DOHH2 (cell line): ENCODE results near the gene BCOR.

Experiments
- H3F3A ChIP-seq: fragments of 200-600 bp; sonication (generic), shearing (Covaris generic); 2 replicates; pipeline ENCODE4 v1.6.0; 2016; ENCODE audit warnings: antibody characterized with exemption, mild to moderate bottlenecking; ENCODE audit not compliant: control insufficient read depth, insufficient read depth
- H3K27ac ChIP-seq: fragments of 200-600 bp; sonication (generic); 2 replicates; pipeline ENCODE4 v1.5.1; 2014; ENCODE audit warnings: low read depth, mild to moderate bottlenecking, low read length, moderate library complexity
- H3K27me3 ChIP-seq: fragments of 200-600 bp; sonication (generic); 2 replicates; pipeline ENCODE4 v1.6.1; 2014; ENCODE audit warnings: mild to moderate bottlenecking, low read length, mixed read lengths; ENCODE audit not compliant: control insufficient read depth
- H3K36me3 ChIP-seq: fragments of 200-600 bp; sonication (generic); 2 replicates; pipeline ENCODE4 v1.6.1; 2014; ENCODE audit warnings: mild to moderate bottlenecking, low read length, moderate library complexity, mixed read lengths; ENCODE audit not compliant: control insufficient read depth
- H3K4me1 ChIP-seq: fragments of 200-600 bp; sonication (generic); 2 replicates; pipeline ENCODE4 v1.6.1; 2014; ENCODE audit warnings: mild to moderate bottlenecking, low read length, mixed read lengths; ENCODE audit not compliant: control insufficient read depth
- H3K4me2 ChIP-seq: fragments of 200-600 bp; sonication (generic); 2 replicates; pipeline ENCODE4 v1.6.0; 2014; ENCODE audit warnings: mild to moderate bottlenecking, low read length, moderate library complexity
- H3K4me3 ChIP-seq: fragments of 200-600 bp; sonication (generic); 2 replicates; pipeline ENCODE4 v1.5.1; 2014; ENCODE audit warnings: mild to moderate bottlenecking, low read length, mixed read lengths
- H3K79me2 ChIP-seq: fragments of 200-600 bp; sonication (generic); 2 replicates; pipeline ENCODE4 v1.6.1; 2014; ENCODE audit warnings: mild to moderate bottlenecking, low read length, mixed read lengths; ENCODE audit not compliant: control insufficient read depth
- H3K9me2 ChIP-seq: fragments of 200-600 bp; sonication (generic); replicated peaks from 2 replicates; pipeline ENCODE4 v1.6.1; 2014; ENCODE audit warnings: mild to moderate bottlenecking, low read length, mixed read lengths; ENCODE audit not compliant: control insufficient read depth
- H3K9me3 ChIP-seq: fragments of 200-600 bp; sonication (generic); 2 replicates; pipeline ENCODE4 v1.6.1; 2014; ENCODE audit warnings: antibody characterized with exemption, low read length, mixed read lengths; ENCODE audit not compliant: control insufficient read depth, insufficient read depth
- H4K20me1 ChIP-seq: fragments of 200-600 bp; sonication (generic); 2 replicates; pipeline ENCODE4 v1.6.0; 2014; ENCODE audit warnings: low read depth, mild to moderate bottlenecking, antibody characterized with exemption, low read length, moderate library complexity; ENCODE audit not compliant: control insufficient read depth, insufficient read depth
- EZH2phosphoT487 ChIP-seq: fragments of 200-600 bp; sonication (generic); IDR thresholded peaks from 2 replicates; pipeline ENCODE4 v1.6.1; 2017; ENCODE audit warnings: borderline replicate concordance, mild to moderate bottlenecking, antibody characterized with exemption, low read length, moderate library complexity, mixed read lengths
- TF ChIP-seq, protein P1 (sequence below): fragments of 200-600 bp; sonication (generic); IDR thresholded peaks from one replicate; pipeline ENCODE4 v1.5.1; 2014; ENCODE audit warnings: antibody characterized with exemption, mild to moderate bottlenecking, low read depth, low read length; ENCODE audit not compliant: poor library complexity, severe bottlenecking

Gene BCOR

DNA sequence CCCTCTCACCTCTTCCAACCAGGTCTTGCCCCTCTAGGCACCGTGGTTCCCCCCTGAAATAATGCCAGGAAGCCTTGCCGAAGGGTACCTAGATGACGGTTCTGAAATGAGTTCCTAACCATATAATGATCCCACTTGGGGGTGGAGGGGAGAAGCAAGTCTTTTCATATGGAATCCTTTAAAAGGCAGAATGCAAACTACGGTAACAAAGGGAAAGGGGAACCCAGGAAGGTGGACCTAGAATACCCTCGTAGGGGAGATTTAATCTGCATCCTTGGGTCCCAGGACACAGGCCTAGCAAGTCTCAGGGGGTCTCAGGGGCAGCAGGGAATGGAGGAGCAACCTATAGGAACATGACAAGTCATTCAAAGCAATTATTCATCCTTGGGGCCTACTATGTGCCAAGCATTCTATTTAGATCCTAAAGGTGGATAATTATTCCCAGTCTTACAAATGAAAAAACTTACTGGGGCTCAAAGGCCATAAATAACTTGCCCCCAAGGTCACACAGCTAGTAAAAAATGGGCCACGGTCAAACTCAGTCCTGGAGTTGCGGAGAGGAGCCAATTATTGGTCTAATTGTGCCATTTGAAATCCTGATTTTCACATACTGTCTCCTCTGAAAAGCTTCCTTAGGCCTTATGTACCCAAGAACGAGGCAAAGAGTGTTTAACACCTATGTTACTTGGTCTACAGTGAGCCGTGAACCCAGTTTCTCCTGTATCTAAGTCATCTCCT, 8.8 kb downstream of the BCOR start:
- no peaks in the 10 kb centered on the region for H3K9me2 ChIP-seq
- peaks cover 73% of the 10 kb centered on the region for H3K4me1 ChIP-seq
- peaks cover 100% of the 10 kb centered on the region for H3K79me2 ChIP-seq
- H3F3A ChIP-seq: no peaks in the 10 kb centered on the region; the same call in 1 of the 2 replicates
- H3K4me3 ChIP-seq: no peak overlapping the region
- no peaks in the 10 kb centered on the region for H3K27me3 ChIP-seq
- H3K36me3 ChIP-seq: no peaks in the 10 kb centered on the region
- H4K20me1 ChIP-seq: peaks cover 13% of the 10 kb centered on the region
- no peak overlapping the region for H3K27ac ChIP-seq
- no peak overlapping the region for H3K4me2 ChIP-seq
- H3K9me3 ChIP-seq: no peaks in the 10 kb centered on the region
- TF ChIP-seq EZH2phosphoT487: no peak
- TF ChIP-seq, protein P1, sequence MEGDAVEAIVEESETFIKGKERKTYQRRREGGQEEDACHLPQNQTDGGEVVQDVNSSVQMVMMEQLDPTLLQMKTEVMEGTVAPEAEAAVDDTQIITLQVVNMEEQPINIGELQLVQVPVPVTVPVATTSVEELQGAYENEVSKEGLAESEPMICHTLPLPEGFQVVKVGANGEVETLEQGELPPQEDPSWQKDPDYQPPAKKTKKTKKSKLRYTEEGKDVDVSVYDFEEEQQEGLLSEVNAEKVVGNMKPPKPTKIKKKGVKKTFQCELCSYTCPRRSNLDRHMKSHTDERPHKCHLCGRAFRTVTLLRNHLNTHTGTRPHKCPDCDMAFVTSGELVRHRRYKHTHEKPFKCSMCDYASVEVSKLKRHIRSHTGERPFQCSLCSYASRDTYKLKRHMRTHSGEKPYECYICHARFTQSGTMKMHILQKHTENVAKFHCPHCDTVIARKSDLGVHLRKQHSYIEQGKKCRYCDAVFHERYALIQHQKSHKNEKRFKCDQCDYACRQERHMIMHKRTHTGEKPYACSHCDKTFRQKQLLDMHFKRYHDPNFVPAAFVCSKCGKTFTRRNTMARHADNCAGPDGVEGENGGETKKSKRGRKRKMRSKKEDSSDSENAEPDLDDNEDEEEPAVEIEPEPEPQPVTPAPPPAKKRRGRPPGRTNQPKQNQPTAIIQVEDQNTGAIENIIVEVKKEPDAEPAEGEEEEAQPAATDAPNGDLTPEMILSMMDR: no peak

DNA sequence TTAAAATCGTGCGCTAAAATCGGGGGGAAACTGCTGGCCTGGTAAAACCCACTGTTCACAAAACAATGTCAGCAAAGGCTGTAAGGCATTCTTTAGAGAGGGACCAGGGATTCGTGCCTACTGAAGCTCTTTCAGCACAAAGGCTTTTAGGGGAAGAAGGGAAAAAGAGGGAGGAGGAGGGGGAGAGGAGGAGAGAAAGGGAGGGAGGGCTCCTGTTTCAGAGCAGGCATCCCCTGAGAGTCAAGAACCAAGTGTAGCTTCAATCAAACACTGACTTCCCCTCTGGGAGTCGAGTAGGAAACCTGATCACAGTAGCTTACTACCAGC, 9.5 kb downstream of the BCOR start:
- Histone ChIP-seq H3K9me2 (no peaks in the 10 kb centered on the region), H4K20me1 (peaks cover 6% of the 10 kb centered on the region; the same call in 1 of the 2 replicates), H3K9me3 (no peaks in the 10 kb centered on the region), H3K4me3 (no peak overlapping the region), H3K27me3 (no peaks in the 10 kb centered on the region), H3K4me2 (no peak overlapping the region), H3K79me2 (peaks cover 100% of the 10 kb centered on the region), H3F3A (no peaks in the 10 kb centered on the region), H3K4me1 (peaks cover 73% of the 10 kb centered on the region), H3K27ac (no peak overlapping the region), H3K36me3 (no peaks in the 10 kb centered on the region)
- TF ChIP-seq, protein P1: no peak
- TF ChIP-seq EZH2phosphoT487: no peak

DNA sequence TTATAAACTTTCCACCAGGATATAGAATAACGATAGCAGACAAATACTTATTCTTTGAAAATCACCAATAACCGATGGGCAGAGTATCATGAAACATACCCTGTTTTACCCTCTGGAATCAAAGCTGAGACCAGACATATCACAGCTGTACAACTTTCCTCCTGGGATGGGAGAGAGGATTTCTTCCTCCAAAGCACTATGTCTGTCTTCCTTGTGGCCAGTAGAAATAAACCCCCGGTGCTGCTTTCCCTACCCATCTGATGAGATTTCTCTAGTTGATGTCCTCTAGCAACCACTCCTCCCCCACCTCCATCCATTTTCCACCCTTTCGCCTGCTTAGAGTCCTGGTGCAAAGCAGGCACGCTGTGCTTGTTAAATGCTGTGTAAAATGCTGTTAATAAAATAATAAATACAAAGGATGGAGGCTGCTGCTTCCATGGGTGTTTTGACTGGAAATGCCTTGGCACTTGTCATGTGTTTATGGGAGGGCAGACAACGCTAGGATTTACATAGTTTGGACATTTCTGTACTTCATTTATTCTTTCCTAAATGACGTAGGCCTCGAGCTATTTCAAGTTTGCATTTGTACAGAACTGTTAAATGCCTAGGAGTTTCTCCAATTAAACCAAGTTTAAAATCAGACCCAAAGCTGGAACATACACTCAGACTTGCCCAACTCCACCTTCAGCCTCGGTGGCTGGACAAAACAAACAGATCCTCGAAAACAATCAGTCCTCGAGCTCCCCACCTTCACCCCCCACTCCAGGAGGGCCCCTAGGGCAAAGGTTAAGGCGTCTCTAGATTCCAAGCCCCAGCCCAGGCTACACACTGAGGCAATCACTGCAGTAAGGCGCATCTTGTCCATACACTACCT, 10.1 kb downstream of the BCOR start:
- Histone ChIP-seq H3K79me2 (peaks cover 100% of the 10 kb centered on the region), H4K20me1 (peaks cover 3% of the 10 kb centered on the region; the same call in 1 of the 2 replicates), H3K27me3 (no peaks in the 10 kb centered on the region), H3K9me3 (no peaks in the 10 kb centered on the region), H3K4me3 (no peak overlapping the region), H3K27ac (no peak overlapping the region), H3K9me2 (no peaks in the 10 kb centered on the region), H3K36me3 (no peaks in the 10 kb centered on the region), H3K4me1 (peaks cover 73% of the 10 kb centered on the region), H3F3A (no peaks in the 10 kb centered on the region), H3K4me2 (no peak overlapping the region)
- TF ChIP-seq EZH2phosphoT487: no peak
- TF ChIP-seq, protein P1: no peak
